Measurements from ENCODE around the gene VSIR.

- no peak for TF ChIP-seq EZH2 (IDR thresholded peaks at IDR 0.05; ENCODE audit: borderline replicate concordance, low read depth, low read length)
- no peak for TF ChIP-seq POLR2AphosphoS5 (IDR thresholded peaks at IDR 0.05; ENCODE audit: control insufficient read depth, insufficient read depth, low read depth, low read length)
- peak; percentile 91 to 95 (median 94) for TF ChIP-seq CTCF (IDR thresholded peaks at IDR 0.05 in 2 of 3, conservative IDR thresholded peaks at IDR 0.05 in 1 of 3; ENCODE audit: insufficient read depth in 2 of 3, low read depth in 1 of 3, low read length in 3 of 3)
- TF ChIP-seq, protein P1, sequence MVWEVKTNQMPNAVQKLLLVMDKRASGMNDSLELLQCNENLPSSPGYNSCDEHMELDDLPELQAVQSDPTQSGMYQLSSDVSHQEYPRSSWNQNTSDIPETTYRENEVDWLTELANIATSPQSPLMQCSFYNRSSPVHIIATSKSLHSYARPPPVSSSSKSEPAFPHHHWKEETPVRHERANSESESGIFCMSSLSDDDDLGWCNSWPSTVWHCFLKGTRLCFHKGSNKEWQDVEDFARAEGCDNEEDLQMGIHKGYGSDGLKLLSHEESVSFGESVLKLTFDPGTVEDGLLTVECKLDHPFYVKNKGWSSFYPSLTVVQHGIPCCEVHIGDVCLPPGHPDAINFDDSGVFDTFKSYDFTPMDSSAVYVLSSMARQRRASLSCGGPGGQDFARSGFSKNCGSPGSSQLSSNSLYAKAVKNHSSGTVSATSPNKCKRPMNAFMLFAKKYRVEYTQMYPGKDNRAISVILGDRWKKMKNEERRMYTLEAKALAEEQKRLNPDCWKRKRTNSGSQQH (CRISPR knock-in tag; IDR thresholded peaks at IDR 0.05): no peak
- no peak for TF ChIP-seq RERE (CRISPR knock-in tag; IDR thresholded peaks at IDR 0.05; ENCODE audit: borderline replicate concordance)
- TF ChIP-seq FOS (IDR thresholded peaks at IDR 0.05; ENCODE audit: extremely low read depth, insufficient read length): no peak
- TF ChIP-seq MEF2D (tag; conservative IDR thresholded peaks at IDR 0.05; ENCODE audit: low read depth): no peak
- no peak for TF ChIP-seq ZNF830 (CRISPR knock-in tag; IDR thresholded peaks at IDR 0.05)
- TF ChIP-seq MAX (CRISPR knock-in tag; IDR thresholded peaks at IDR 0.05): peak; percentile 93
- TF ChIP-seq HDAC6 (IDR thresholded peaks at IDR 0.05; ENCODE audit: low read depth, low read length): no peak
- no peak for TF ChIP-seq RBBP5 (IDR thresholded peaks at IDR 0.05; ENCODE audit: borderline replicate concordance, insufficient read depth, low read length, poor library complexity, severe bottlenecking)
- no peak for TF ChIP-seq HMG20A (CRISPR knock-in tag; conservative IDR thresholded peaks at IDR 0.05)
Observed at GRCh38 chr10:71812016-71812912, 38.9 kb upstream of the VSIR start.
